Left kidney (tissue), 1 donor: ENCODE data around the gene RABGAP1. TPM values are rescaled to one million over a fixed set of nuclear protein-coding genes. Genes with fewer than 3 reads are reported as not detected.

ENCODE experiments used
- polyA plus RNA-seq: library from polyadenylated mRNA; unstranded; fragments of 120-200 nt; gene quantifications from one replicate; pipeline ENCODE4 v1.2.1, GENCODE V29; 2013; ENCODE audit not compliant: insufficient read length

The RABGAP1 gene
- polyA plus RNA-seq, 1 donor: 82.7 TPM

Other genes with a start within 250 kb of the RABGAP1 start
- not detected for gene OR1L4, start 217.0 kb upstream of the RABGAP1 start, polyA plus RNA-seq
- gene OR1L6, start 198.7 kb upstream of the RABGAP1 start, polyA plus RNA-seq: not detected
- not detected for gene OR5C1, start 152.1 kb upstream of the RABGAP1 start, polyA plus RNA-seq
- not detected for gene OR1K1, start 140.9 kb upstream of the RABGAP1 start, polyA plus RNA-seq
- 33.8 TPM for gene PDCL, start 112.4 kb upstream of the RABGAP1 start, polyA plus RNA-seq
- gene RC3H2, start 35.7 kb upstream of the RABGAP1 start, polyA plus RNA-seq: 52.1 TPM
- 15.1 TPM for gene ZBTB6, start 27.7 kb upstream of the RABGAP1 start, polyA plus RNA-seq
- gene ZBTB26, start 9.5 kb upstream of the RABGAP1 start, polyA plus RNA-seq: 24.5 TPM
- gene GPR21, start 92.6 kb downstream of the RABGAP1 start, polyA plus RNA-seq: 0.62 TPM